Measurements from ENCODE around the gene ZNF423. TPM values are rescaled to one million over a fixed set of nuclear protein-coding genes. Genes with fewer than 3 reads are reported as not detected.

The ZNF423 gene
- total RNA-seq, 6 experiments from 2014 or later: not detected

DNA sequence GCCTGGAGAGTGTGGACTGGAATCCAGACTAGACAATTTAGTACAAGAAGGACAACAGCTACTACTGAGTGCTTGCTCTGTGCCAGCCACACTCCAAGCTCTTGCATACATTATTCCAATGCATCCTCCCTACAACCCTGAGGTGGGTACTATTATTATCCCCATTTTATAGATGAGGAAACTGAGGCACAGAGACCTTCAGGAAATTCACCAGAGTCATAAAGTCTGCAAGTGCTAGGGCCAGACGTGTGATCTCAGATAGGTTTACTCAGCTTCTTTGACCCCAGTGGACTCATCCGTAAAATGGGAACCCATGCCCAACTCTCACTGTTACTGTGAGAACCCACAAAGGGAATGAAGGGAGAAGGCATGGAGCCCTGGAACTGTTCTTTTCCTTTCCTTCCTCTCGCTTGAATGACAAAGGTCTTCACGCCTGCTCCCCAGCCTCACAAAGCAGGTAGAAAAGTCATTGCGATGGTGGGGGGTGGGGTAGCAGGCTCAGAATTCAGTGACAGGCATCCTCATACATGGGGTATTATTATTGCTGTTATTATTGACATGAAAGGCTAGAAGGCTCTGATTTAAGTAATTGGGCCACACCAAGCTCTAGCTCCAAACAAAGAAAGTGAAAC is 160.0 kb downstream of the ZNF423 start:
- H3K27ac Mint-ChIP-seq: no peak overlapping the region
- TF ChIP-seq, protein P1, sequence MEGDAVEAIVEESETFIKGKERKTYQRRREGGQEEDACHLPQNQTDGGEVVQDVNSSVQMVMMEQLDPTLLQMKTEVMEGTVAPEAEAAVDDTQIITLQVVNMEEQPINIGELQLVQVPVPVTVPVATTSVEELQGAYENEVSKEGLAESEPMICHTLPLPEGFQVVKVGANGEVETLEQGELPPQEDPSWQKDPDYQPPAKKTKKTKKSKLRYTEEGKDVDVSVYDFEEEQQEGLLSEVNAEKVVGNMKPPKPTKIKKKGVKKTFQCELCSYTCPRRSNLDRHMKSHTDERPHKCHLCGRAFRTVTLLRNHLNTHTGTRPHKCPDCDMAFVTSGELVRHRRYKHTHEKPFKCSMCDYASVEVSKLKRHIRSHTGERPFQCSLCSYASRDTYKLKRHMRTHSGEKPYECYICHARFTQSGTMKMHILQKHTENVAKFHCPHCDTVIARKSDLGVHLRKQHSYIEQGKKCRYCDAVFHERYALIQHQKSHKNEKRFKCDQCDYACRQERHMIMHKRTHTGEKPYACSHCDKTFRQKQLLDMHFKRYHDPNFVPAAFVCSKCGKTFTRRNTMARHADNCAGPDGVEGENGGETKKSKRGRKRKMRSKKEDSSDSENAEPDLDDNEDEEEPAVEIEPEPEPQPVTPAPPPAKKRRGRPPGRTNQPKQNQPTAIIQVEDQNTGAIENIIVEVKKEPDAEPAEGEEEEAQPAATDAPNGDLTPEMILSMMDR (IDR thresholded peaks at IDR 0.05): no peak
- H3K9me3 Mint-ChIP-seq: peaks cover 3% of the 10 kb centered on the region; the same call in 1 of the 2 replicates
- DNase-seq: no peak
- H3K36me3 Mint-ChIP-seq (ENCODE audit: low read depth): no peaks in the 10 kb centered on the region
- H3K4me3 Mint-ChIP-seq: no peak overlapping the region
- no peaks in the 10 kb centered on the region for H3K4me1 Mint-ChIP-seq (ENCODE audit: low read depth)
- H3K27me3 Mint-ChIP-seq (ENCODE audit: insufficient read depth): peaks cover 4% of the 10 kb centered on the region

DNA sequence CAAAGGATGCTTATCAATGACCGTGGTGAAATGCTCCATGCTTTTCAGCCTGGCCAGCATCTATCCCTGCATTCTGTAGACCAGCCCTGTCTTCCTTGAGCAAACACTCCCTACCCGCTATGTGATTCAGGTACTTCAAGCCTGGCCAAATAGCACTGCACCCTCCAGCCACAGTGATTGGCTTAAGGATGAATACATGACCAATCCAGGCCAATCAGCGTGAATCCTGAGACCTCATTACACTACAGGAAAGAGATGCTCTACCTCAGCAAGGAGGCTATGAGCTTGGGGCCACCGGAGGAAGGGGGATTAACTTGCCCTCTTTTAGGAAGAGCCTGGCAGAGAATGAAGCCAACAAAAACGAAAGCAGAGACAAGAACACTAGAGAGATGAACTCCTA is 162.5 kb downstream of the ZNF423 start:
- Mint-ChIP-seq H3K27me3 (ENCODE audit: insufficient read depth) (peaks cover 4% of the 10 kb centered on the region), H3K36me3 (ENCODE audit: low read depth) (no peaks in the 10 kb centered on the region), H3K4me3 (no peak overlapping the region), H3K4me1 (ENCODE audit: low read depth) (no peaks in the 10 kb centered on the region), H3K27ac (no peak overlapping the region), H3K9me3 (peaks cover 3% of the 10 kb centered on the region; the same call in 1 of the 2 replicates)
- no peak for DNase-seq
- TF ChIP-seq, protein P1 (IDR thresholded peaks at IDR 0.05): no peak

DNA sequence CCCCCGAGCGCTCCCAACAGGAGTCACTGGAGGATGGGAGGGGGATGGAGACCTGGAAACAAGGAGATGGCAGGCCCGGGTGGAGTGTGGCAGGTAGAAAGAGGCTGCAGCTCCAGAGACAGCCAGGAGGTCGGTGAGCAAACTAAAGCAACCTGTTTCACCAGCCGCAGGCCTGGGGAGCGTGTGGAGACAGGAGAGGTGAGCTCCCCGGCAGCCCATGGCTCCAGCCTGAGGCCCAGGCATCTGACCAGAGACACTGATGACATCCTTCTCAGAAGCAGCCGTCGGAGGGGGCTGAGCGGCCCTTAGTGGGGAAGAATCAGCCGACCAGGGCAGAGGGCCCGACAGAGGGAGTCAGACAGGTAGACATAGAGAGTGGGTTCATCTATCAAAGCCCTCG is 165.1 kb downstream of the ZNF423 start:
- Mint-ChIP-seq H3K27ac (no peak overlapping the region), H3K4me3 (no peak overlapping the region), H3K27me3 (ENCODE audit: insufficient read depth) (peaks cover 8% of the 10 kb centered on the region), H3K9me3 (peaks cover 3% of the 10 kb centered on the region; the same call in 1 of the 2 replicates), H3K4me1 (ENCODE audit: low read depth) (no peaks in the 10 kb centered on the region), H3K36me3 (ENCODE audit: low read depth) (no peaks in the 10 kb centered on the region)
- TF ChIP-seq, protein P1 (IDR thresholded peaks at IDR 0.05): no peak
- no peak for DNase-seq

DNA sequence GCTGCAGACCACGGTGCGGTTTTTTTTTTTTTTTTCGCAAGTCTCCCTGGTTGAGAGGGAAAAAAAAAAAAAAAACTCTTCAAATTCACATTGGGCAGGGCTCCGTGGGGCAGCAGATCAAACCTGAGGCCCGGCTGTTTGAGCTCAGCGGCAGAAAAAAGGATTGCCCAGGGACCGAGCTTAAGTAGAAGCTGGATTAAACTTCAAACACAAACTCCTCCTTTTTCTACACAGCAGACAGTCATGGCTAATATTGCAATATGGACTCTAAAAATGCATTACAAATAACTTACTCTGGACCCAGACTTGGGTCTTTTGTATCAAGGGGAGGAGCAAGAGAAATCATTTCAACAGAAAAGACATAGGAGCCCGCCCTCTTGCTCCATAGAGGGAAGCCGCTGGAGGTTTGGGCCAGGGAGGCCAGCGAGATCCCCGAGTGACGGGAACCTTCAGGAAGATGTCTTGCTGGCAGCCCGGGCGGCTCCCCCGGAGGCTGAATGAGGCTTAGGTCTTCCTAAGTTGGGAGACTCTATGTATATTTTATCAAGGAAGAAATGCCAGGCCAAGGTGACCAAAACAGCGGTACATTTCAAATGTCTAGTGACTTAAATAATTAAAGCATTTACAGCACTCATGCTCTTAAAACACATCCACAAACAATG is 167.7 kb downstream of the ZNF423 start:
- H3K4me1 Mint-ChIP-seq (ENCODE audit: low read depth): no peaks in the 10 kb centered on the region
- no peak overlapping the region for H3K27ac Mint-ChIP-seq
- no peak for DNase-seq
- no peaks in the 10 kb centered on the region for H3K36me3 Mint-ChIP-seq (ENCODE audit: low read depth)
- H3K9me3 Mint-ChIP-seq: peaks cover 6% of the 10 kb centered on the region; the same call in 1 of the 2 replicates
- H3K27me3 Mint-ChIP-seq (ENCODE audit: insufficient read depth): peaks cover 8% of the 10 kb centered on the region
- no peak overlapping the region for H3K4me3 Mint-ChIP-seq
- TF ChIP-seq, protein P1 (IDR thresholded peaks at IDR 0.05): no peak

DNA sequence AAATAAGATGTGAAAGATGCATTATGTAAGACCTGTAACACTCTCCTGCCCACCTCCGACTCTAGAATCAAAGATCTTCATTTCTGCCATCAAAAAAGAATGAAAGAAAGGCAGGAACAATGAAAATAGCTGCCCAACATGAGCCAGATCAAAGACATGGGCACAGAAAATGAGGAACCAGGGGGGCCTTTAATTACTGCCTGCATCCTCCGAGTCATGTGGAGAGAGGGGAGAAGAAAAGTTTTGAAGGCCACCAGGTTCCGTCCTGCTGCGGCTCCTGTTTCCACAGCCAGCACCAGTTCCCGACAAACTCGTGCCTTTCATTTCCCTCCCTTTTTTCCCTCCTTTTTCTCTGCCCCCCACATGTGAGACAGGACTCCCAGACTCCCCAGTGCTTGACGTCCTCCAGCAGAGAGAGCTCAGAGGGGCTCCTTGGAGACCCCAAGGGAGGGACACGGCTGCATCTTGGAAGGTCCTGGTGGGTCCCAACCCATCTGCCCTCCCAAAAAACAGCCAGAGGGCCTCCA is 168.4 kb downstream of the ZNF423 start:
- no peak overlapping the region for H3K27ac Mint-ChIP-seq
- DNase-seq: no peak
- H3K27me3 Mint-ChIP-seq (ENCODE audit: insufficient read depth): peaks cover 12% of the 10 kb centered on the region
- no peaks in the 10 kb centered on the region for H3K36me3 Mint-ChIP-seq (ENCODE audit: low read depth)
- H3K9me3 Mint-ChIP-seq: peaks cover 6% of the 10 kb centered on the region; the same call in 1 of the 2 replicates
- TF ChIP-seq, protein P1 (IDR thresholded peaks at IDR 0.05): no peak
- no peak overlapping the region for H3K4me3 Mint-ChIP-seq
- no peaks in the 10 kb centered on the region for H3K4me1 Mint-ChIP-seq (ENCODE audit: low read depth)
